H1 (cell line): ENCODE measurements around the gene TSPAN33. TPM values are rescaled to one million over a fixed set of nuclear protein-coding genes. Genes with fewer than 3 reads are reported as not detected.

ENCODE experiments used
- CTCF ChIA-PET: fragments of 300-600 bp; sonication (Branson Sonifier 250); formaldehyde crosslinking; loops from one replicate; lab custom pipeline; 2021; ENCODE audit not compliant: partially characterized antibody; lab: Charles Lee
- POLR2A ChIA-PET: fragments of 300-600 bp; sonication (Branson Sonifier 250); formaldehyde crosslinking; loops from one replicate; lab custom pipeline; 2021; ENCODE audit warnings: inconsistent platforms; ENCODE audit not compliant: partially characterized antibody; lab: Charles Lee
- DNase-seq, 2 experiments: peaks; one replicate each; pipeline versions ENCODE4 v3.0.0 to v3.0.0-alpha.2; 2010 to 2022; ENCODE audit warnings: low spot score in 2 of 2, low read depth in 1 of 2, mixed read lengths in 1 of 2
- FAIRE-seq: peaks from 2 replicates; lab custom pipeline; 2011; peaks lifted over from hg19 to GRCh38; lab: Jason Lieb, UNC
- H2AFZ ChIP-seq: 2 replicates; pipeline ENCODE4 v1.8.1; 2012; ENCODE audit warnings: low read length, inconsistent platforms
- H2AK5ac ChIP-seq: 2 replicates; pipeline ENCODE4 v1.6.1; 2013; ENCODE audit warnings: low read depth, low read length
- H2BK120ac ChIP-seq: replicated peaks from 2 replicates; pipeline ENCODE3; 2013; ENCODE audit warnings: low read depth, low read length, inconsistent platforms
- H2BK12ac ChIP-seq: 2 replicates; pipeline ENCODE4 v1.6.1; 2013; ENCODE audit warnings: low read depth, low read length
- H2BK15ac ChIP-seq: 2 replicates; pipeline ENCODE4 v1.6.1; 2013; ENCODE audit warnings: low read length
- H2BK20ac ChIP-seq: 2 replicates; pipeline ENCODE4 v1.6.1; 2013; ENCODE audit warnings: low read length
- H2BK5ac ChIP-seq: 2 replicates; pipeline ENCODE4 v1.6.1; 2013; ENCODE audit warnings: low read depth, low read length
- H3K14ac ChIP-seq: 2 replicates; pipeline ENCODE4 v1.6.1; 2013; ENCODE audit warnings: inconsistent platforms; ENCODE audit not compliant: insufficient read length
- H3K18ac ChIP-seq: 2 replicates; pipeline ENCODE4 v1.6.1; 2013; ENCODE audit warnings: low read length; ENCODE audit errors: extremely low read depth
- H3K23ac ChIP-seq: 2 replicates; pipeline ENCODE4 v1.6.1; 2013; ENCODE audit warnings: inconsistent platforms; ENCODE audit not compliant: insufficient read length
- H3K23me2 ChIP-seq: 2 replicates; pipeline ENCODE4 v1.6.1; 2013; ENCODE audit warnings: low read depth, low read length
- H3K27ac ChIP-seq: 2 replicates; pipeline ENCODE4 v1.6.1; 2011; ENCODE audit warnings: low read depth, low read length, inconsistent platforms
- H3K27me3 ChIP-seq, 4 experiments: replicated peaks in 1 of 4; 1 replicate in 1 of 4; 2 replicates in 3 of 4; pipeline versions ENCODE4 v1.6.1 to v1.8.1; 2011 to 2013; ENCODE audit warnings: low read length in 3 of 4, mild to moderate bottlenecking in 3 of 4, inconsistent platforms in 2 of 4, mixed read lengths in 2 of 4, moderate library complexity in 1 of 4; ENCODE audit not compliant: control insufficient read depth in 3 of 4, insufficient read depth in 3 of 4; ENCODE audit errors: extremely low read depth in 1 of 4
- H3K36me3 ChIP-seq, 4 experiments: 2 replicates each; pipeline versions ENCODE4 v1.6.1 to v1.8.1; 2011 to 2013; ENCODE audit warnings: mild to moderate bottlenecking in 4 of 4, low read length in 3 of 4, moderate library complexity in 2 of 4, control low read depth in 1 of 4, inconsistent platforms in 1 of 4; ENCODE audit not compliant: insufficient read depth in 4 of 4, control insufficient read depth in 2 of 4
- H3K4ac ChIP-seq: replicated peaks from 2 replicates; pipeline ENCODE3; 2013; ENCODE audit warnings: low read length, low read depth, mixed read lengths, inconsistent platforms; ENCODE audit not compliant: insufficient read length
- H3K4me1 ChIP-seq, 4 experiments: replicated peaks in 1 of 4; 1 replicate in 1 of 4; 2 replicates in 3 of 4; pipeline versions ENCODE4 v1.6.1 to v1.8.1; 2011 to 2013; ENCODE audit warnings: low read length in 3 of 4, inconsistent platforms in 2 of 4, mixed read lengths in 1 of 4; ENCODE audit not compliant: insufficient read depth in 4 of 4, control insufficient read depth in 3 of 4
- H3K4me2 ChIP-seq, 2 experiments: 2 replicates each; pipeline versions ENCODE4 v1.6.1 to v1.8.1; 2011 to 2013; ENCODE audit warnings: low read depth in 2 of 2, low read length in 2 of 2, control low read depth in 1 of 2, inconsistent platforms in 1 of 2, mild to moderate bottlenecking in 1 of 2; ENCODE audit not compliant: insufficient read depth in 1 of 2
- H3K4me3 ChIP-seq, 4 experiments: fragments of 200-600, 300-600 bp in 1 of 4; sonication (generic), shearing (Covaris generic), sonication (Bioruptor Twin) in 1 of 4; 2 replicates each; pipeline versions ENCODE4 v1.5.1 to v1.8.1; 2011 to 2016; ENCODE audit warnings: low read length in 4 of 4, low read depth in 3 of 4, control low read depth in 2 of 4, inconsistent platforms in 2 of 4, mild to moderate bottlenecking in 2 of 4, mixed read lengths in 1 of 4, moderate library complexity in 1 of 4; ENCODE audit not compliant: insufficient read depth in 2 of 4; ENCODE audit errors: extremely low read depth in 1 of 4
- H3K56ac ChIP-seq: replicated peaks from 2 replicates; pipeline ENCODE3; 2013; ENCODE audit warnings: low read depth, mild to moderate bottlenecking, mixed read lengths, low read length, inconsistent platforms; ENCODE audit not compliant: insufficient read length
- H3K79me1 ChIP-seq: 2 replicates; pipeline ENCODE4 v1.6.1; 2013; ENCODE audit warnings: low read depth, low read length, control low read depth
- H3K79me2 ChIP-seq, 2 experiments: 2 replicates each; pipeline versions ENCODE4 v1.6.1 to v1.8.1; 2012 to 2013; ENCODE audit warnings: low read length in 2 of 2, mild to moderate bottlenecking in 2 of 2, inconsistent platforms in 1 of 2; ENCODE audit not compliant: insufficient read depth in 2 of 2, control insufficient read depth in 1 of 2
- H3K9ac ChIP-seq, 4 experiments: replicated peaks in 1 of 4; 1 replicate in 1 of 4; 2 replicates in 3 of 4; pipeline versions ENCODE4 v1.6.1 to v1.8.1; 2011 to 2013; ENCODE audit warnings: low read depth in 3 of 4, low read length in 3 of 4, control low read depth in 2 of 4, mild to moderate bottlenecking in 2 of 4, moderate library complexity in 2 of 4, inconsistent platforms in 1 of 4; ENCODE audit errors: extremely low read depth in 1 of 4
- H3K9me3 ChIP-seq, 2 experiments: 2 replicates each; pipeline versions ENCODE4 v1.6.1 to v1.8.1; 2012 to 2013; ENCODE audit warnings: mild to moderate bottlenecking in 2 of 2, moderate library complexity in 2 of 2, control low read depth in 1 of 2, inconsistent platforms in 1 of 2, low read depth in 1 of 2, low read length in 1 of 2, mixed read lengths in 1 of 2; ENCODE audit not compliant: insufficient read depth in 2 of 2
- H4K20me1 ChIP-seq, 2 experiments: replicated peaks in 1 of 2; 2 replicates each; pipeline versions ENCODE3 to v1.8.1; 2011 to 2013; ENCODE audit warnings: inconsistent platforms in 2 of 2, low read length in 2 of 2, mild to moderate bottlenecking in 1 of 2; ENCODE audit not compliant: insufficient read depth in 2 of 2, control insufficient read depth in 1 of 2
- H4K5ac ChIP-seq: 2 replicates; pipeline ENCODE4 v1.6.1; 2013; ENCODE audit warnings: low read length, low read depth, mixed read lengths, inconsistent platforms; ENCODE audit not compliant: insufficient read length
- H4K8ac ChIP-seq: 2 replicates; pipeline ENCODE4 v1.8.0; 2013; ENCODE audit warnings: mild to moderate bottlenecking, moderate library complexity, low read length, inconsistent platforms; ENCODE audit not compliant: insufficient read depth; ENCODE audit errors: extremely low read depth
- H4K91ac ChIP-seq: replicated peaks from 2 replicates; pipeline ENCODE3; 2013; ENCODE audit warnings: low read length, mixed read lengths, inconsistent platforms; ENCODE audit not compliant: insufficient read length
- GTF2F1 ChIP-seq: IDR thresholded peaks from 2 replicates; pipeline ENCODE4 v1.6.1; 2012; ENCODE audit warnings: low read depth, low read length, improper control_type of control experiment, borderline replicate concordance
- POLR2A ChIP-seq, 2 experiments: IDR thresholded peaks; 1 replicate in 1 of 2; 2 replicates in 1 of 2; pipeline ENCODE4 v1.6.1; 2011; ENCODE audit warnings: low read depth in 2 of 2, low read length in 2 of 2, mild to moderate bottlenecking in 2 of 2; ENCODE audit errors: control extremely low read depth in 1 of 2
- RNF2 ChIP-seq: fragments of 200-900, 300-1000 bp; sonication (generic); IDR thresholded peaks from 2 replicates; pipeline ENCODE4 v1.7.1; 2016; ENCODE audit warnings: borderline replicate concordance, low read depth, mild to moderate bottlenecking, antibody characterized with exemption, low read length; ENCODE audit not compliant: poor library complexity, severe bottlenecking; ENCODE audit errors: missing control alignments
- WGBS, 2 experiments: shearing (Covaris generic) in 1 of 2; methylation state at CpG; one replicate each; pipeline versions ENCODE4 v1.1.6 to v1.1.7; 2013 to 2015; ENCODE audit warnings: low lambda C conversion rate in 2 of 2, mixed read lengths in 2 of 2, inconsistent platforms in 1 of 2, low coverage in 1 of 2, missing lambda C conversion rate in 1 of 2; ENCODE audit not compliant: insufficient replicate concordance in 2 of 2, insufficient coverage in 1 of 2, insufficient read length in 1 of 2; ENCODE audit errors: extremely low coverage in 1 of 2, missing lambda C conversion rate in 1 of 2; 5-methylcytosine and 5-hydroxymethylcytosine counted together
- polyA plus RNA-seq, 7 experiments: library from polyadenylated mRNA; depleted of rRNA in 3 of 7; stranded (reverse) in 5 of 7; unstranded in 2 of 7; fragments of >200 nt in 5 of 7; fragments of 200-250 nt in 2 of 7; gene quantifications; 1 replicate in 5 of 7; 2 replicates in 1 of 7; 4 replicates in 1 of 7; pipeline versions ENCODE4 v1.2.1 to v1.2.3, GENCODE V29; 2011 to 2013; ENCODE audit warnings: missing spikeins in 2 of 7, mixed read lengths in 2 of 7
- total RNA-seq: library from RNA; stranded (reverse); fragmentation: NEBNext Ultra II Directional; extraction: Animal tissue kit (Norgen Biotek cat#: 25700); gene quantifications from 2 replicates; pipeline ENCODE4 v1.2.1, GENCODE V29; 2021
- TF ChIP-seq, protein P1 (sequence below): IDR thresholded peaks from 2 replicates; pipeline ENCODE4 v1.6.1; 2012; ENCODE audit warnings: inconsistent platforms
- TF ChIP-seq, protein P2 (sequence below), 3 experiments: IDR thresholded peaks; 1 replicate in 2 of 3; 2 replicates in 1 of 3; pipeline versions ENCODE4 v1.5.1 to v1.6.1; 2011; ENCODE audit warnings: low read length in 3 of 3, mild to moderate bottlenecking in 3 of 3, inconsistent platforms in 2 of 3, low read depth in 1 of 3, moderate library complexity in 1 of 3; ENCODE audit not compliant: insufficient read depth in 1 of 3; ENCODE audit errors: control extremely low read depth in 1 of 3

The TSPAN33 gene
- total and polyA plus RNA-seq, 2 of the 8 experiments (the other 6 are each of a cell fraction or from before 2014, with no cell fraction given): 42.8 to 47.1 TPM

DNA sequence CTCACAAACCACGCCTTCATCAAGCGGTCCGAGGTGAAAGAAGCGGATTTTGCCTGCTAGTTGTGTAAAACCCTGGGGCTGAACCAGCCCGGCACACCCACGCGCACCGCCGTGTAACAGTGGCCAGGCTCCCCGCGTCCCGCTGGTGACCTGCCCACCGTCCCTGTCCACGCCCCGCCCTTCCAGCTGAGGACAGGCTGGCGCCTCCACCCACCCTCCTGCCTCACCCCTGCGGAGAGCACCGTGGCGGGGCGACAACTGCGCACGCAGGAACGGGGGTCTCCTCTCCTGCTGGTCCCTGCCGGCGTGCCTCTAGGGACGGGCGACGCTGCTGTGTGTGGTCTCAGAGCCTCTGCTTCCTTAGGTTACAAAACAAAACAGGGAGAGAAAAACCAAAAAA lies 16.9 kb upstream of the TSPAN33 start:
- no peak overlapping the region for H4K91ac ChIP-seq
- no peak overlapping the region for H2BK15ac ChIP-seq
- H3K4me3 ChIP-seq: no peak overlapping the region
- FAIRE-seq (no peak), DNase-seq (no peak)
- no peak overlapping the region for H3K9ac ChIP-seq
- peaks cover 0 to 2% (median 0%) of the 10 kb centered on the region in 4 experiments; a peak in 2 of 7 replicates for H3K27me3 ChIP-seq
- H3K23me2 ChIP-seq: no peaks in the 10 kb centered on the region
- no peak overlapping the region for H3K27ac ChIP-seq
- H3K4ac ChIP-seq: no peak overlapping the region
- no peak overlapping the region for H2BK120ac ChIP-seq
- no peak overlapping the region for H3K18ac ChIP-seq
- no peak overlapping the region for H3K14ac ChIP-seq
- ChIA-PET POLR2A (interaction anchor here (0.5 to 3.2 kb wide), 4 partner anchors 28 to 450 kb away, joined by 3 to 7 read pairs (median 4); partner anchors contain the start of gene SMO), CTCF (interaction anchor here (0.9 kb wide), 1 partner anchor 15 kb away, joined by 3 read pairs; no protein-coding TSS in a partner anchor)
- no peaks in the 10 kb centered on the region for H3K79me2 ChIP-seq
- no peak overlapping the region for H4K8ac ChIP-seq
- no peak overlapping the region for H2BK12ac ChIP-seq
- H3K36me3 ChIP-seq: no peaks in the 10 kb centered on the region
- no peaks in the 10 kb centered on the region for H3K79me1 ChIP-seq
- H2AK5ac ChIP-seq: no peak overlapping the region
- no peak overlapping the region for H2BK5ac ChIP-seq
- no peak overlapping the region for H2AFZ ChIP-seq
- H3K9me3 ChIP-seq: peaks cover 0 to 5% of the 10 kb centered on the region in 2 experiments; a peak in 1 of 4 replicates
- H4K5ac ChIP-seq: no peak overlapping the region
- no peaks in the 10 kb centered on the region for H3K4me1 ChIP-seq
- TF ChIP-seq RNF2 (no peak), POLR2A (IDR thresholded peaks at IDR 0.05; ENCODE audit: control extremely low read depth in 1 of 2, low read depth in 2 of 2, low read length in 2 of 2) (no peak), GTF2F1 (no peak)
- TF ChIP-seq, protein P1, sequence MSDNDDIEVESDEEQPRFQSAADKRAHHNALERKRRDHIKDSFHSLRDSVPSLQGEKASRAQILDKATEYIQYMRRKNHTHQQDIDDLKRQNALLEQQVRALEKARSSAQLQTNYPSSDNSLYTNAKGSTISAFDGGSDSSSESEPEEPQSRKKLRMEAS: no peak
- TF ChIP-seq, protein P2, sequence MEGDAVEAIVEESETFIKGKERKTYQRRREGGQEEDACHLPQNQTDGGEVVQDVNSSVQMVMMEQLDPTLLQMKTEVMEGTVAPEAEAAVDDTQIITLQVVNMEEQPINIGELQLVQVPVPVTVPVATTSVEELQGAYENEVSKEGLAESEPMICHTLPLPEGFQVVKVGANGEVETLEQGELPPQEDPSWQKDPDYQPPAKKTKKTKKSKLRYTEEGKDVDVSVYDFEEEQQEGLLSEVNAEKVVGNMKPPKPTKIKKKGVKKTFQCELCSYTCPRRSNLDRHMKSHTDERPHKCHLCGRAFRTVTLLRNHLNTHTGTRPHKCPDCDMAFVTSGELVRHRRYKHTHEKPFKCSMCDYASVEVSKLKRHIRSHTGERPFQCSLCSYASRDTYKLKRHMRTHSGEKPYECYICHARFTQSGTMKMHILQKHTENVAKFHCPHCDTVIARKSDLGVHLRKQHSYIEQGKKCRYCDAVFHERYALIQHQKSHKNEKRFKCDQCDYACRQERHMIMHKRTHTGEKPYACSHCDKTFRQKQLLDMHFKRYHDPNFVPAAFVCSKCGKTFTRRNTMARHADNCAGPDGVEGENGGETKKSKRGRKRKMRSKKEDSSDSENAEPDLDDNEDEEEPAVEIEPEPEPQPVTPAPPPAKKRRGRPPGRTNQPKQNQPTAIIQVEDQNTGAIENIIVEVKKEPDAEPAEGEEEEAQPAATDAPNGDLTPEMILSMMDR (IDR thresholded peaks at IDR 0.05; ENCODE audit: control extremely low read depth in 1 of 3, insufficient read depth in 1 of 3, low read depth in 1 of 3, low read length in 3 of 3): no peak
- no peak overlapping the region for H3K56ac ChIP-seq
- no peaks in the 10 kb centered on the region for H4K20me1 ChIP-seq
- no peak overlapping the region for H3K23ac ChIP-seq
- 94% methylated on average over 26 of the region's 28 CpGs; no CpG with 5 or more reads in 1 of the 2 experiments for WGBS, 2 experiments
- H3K4me2 ChIP-seq: no peak overlapping the region
- H2BK20ac ChIP-seq: no peak overlapping the region
